Measurements from ENCODE around the gene POP7. TPM values are rescaled to one million over a fixed set of nuclear protein-coding genes. Genes with fewer than 3 reads are reported as not detected.
"Not testable (repeated sequence)": the region's sequence is repeated elsewhere in the genome, so short reads cannot be mapped to it uniquely, and the experiment has no call there.

The POP7 gene
- 45.4 and 46.8 TPM in 2 replicates for total RNA-seq

DNA sequence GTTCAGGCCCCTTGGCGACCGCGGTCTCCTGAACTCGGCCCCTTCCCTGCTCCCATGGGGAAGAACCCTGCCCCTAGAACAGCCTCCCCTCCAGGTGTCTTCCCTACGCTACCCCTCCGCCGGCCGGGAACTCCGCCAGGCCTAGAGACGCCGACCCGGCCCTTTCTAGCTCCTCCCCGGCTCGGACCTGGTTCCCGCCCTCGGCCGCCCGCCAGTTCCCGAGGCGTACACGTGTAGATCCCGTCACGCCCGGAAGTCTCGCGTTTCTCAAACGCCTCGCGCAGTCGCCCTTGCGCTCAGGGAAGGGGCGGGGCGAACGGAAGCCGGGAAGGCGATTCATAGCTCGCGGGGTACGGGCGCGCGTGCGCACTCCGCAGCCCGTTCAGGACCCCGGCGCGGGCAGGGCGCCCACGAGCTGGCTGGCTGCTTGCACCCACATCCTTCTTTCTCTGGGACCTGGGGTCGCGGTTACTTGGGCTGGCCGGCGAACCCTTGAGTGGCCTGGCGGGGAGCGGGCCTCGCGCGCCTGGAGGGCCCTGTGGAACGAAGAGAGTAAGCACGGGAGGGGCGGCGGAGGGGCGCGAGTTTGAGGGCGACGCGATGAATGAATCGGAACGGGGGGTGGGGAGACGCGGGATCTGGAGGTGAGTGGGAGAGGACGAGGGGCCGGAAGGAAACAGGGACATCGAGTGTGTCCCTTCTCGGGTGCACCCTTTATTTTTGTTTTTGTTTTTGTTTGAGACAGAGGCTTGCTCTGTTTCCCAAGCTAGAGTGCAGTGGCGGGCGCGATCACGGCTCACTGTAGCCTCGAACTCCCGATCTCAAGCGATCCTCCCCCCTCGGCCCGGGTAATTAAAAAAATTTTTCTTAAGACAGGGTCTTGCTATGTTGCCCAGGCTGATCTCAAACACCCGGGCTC, at the start of gene POP7:
Gene POP7 (plus strand): TSS at position 369 of the 919 bp plus-strand sequence. CDS start 710 bp downstream, outside the sequence.
- intact Hi-C loops (cut with micrococcal nuclease): loop anchor here (1.0 to 5.0 kb wide), 7 partner anchors 12 to 229 kb away; partner anchors contain the start of genes GIGYF1, GNB2, MOSPD3 and SLC12A9

DNA sequence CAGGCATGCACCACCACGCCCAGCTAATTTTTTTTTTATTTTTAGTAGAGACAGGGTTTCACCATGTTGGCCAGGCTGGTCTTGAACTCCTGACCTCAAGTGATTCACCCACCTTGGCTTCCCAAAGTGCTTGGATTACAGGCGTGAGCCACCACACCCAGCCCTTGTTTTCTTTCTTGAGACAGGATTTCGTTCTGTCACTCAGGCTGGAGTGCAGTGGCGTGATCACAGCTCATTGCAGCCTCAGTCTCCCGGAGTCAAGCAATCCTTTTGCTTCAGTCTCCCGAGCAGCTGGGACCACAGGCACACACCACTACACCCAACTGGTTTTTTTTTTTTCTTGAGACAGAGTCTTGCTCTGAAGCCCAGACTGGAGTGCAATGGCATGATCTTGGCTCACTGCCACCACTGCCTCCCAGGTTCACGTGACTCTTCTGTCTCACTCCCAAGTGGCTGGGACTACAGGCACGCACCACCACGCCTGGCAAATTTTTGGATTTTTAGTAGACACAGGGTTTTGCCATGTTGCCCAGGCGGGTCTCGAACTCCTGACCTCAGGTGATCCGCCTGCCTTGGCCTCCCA, 43.6 kb upstream of the POP7 start:
- intact Hi-C loops (cut with micrococcal nuclease): not testable (repeated sequence)

DNA sequence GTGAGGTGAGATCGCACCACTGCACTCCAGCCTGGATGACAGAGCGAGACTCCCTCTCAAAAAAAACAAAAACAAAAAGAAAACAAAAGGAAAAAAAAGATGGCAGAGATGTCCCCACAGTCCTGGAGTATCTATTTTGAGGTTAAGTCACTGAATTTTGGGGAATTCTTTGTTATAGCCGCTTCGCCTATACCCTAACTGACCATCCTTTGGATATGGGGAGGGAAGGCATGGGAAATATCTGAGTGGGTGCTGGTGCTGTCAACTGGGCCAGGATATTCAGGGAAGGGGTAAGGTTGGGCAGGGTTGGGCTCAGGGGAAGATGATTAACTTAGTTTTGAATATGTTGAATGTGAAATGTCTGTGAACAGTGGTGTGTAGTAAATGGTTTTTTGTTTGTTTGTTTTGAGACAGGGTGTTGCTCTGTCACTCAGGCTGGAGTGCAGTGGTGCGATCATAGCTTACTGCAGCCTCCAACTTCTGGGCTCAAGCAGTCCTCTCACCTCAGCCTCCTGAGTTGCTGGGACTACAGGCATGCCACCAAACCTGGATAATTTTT, 40.7 kb upstream of the POP7 start:
- intact Hi-C loops (cut with micrococcal nuclease): no loop called here

DNA sequence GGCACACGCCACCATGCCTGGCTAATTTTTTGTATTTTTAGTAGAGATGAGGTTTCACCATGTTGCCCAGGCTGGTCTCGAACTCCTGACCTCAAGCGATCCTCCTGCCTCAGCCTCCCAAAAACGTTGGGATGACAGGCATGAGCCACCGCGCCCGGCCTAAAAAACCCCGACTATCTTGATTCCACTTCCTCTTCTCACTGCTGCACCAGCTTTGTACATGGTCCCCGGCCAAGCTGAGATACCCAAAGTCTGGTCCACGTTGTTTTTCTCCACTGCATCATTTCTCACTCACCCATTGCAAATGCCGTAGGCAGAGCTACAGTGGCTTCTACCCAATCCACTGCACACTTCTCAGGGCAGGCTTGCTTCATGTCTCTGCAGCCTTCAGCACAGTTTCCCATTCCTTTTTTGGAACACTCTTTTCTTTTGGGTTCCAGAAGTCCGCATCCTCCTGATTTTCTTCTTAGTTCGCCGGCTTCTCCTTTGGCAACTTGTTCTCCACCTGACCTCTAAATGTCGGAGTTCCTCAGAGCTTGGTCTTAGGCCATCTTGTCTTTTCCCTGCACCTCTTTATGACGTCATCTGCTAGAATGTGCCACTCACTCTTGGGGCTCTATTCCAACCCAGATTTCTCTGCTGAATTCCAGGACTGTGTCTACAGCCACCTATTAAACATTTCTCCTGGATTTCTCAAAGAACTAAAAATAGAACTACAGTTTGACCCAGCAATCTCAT, 38.4 kb upstream of the POP7 start:
- intact Hi-C loops (cut with micrococcal nuclease): no loop called here

DNA sequence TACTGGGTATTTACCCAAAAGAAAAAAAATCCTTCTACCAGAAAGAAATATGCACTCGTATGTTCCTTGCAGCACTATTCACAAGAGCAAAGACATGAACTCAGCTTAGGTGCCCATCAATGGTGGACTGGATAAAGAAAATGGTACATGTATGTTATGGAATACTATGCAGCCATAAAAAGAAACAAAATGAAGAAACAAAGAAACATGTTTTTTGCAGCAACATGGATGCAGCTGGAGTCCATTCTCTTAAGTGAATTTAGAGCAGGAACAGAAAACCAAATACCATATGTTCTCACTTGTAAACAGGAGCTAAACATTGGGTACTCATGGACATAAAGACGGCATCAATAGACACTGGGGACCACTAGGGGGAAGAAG, 37.9 kb upstream of the POP7 start:
- intact Hi-C loops (cut with micrococcal nuclease): no loop called here

DNA sequence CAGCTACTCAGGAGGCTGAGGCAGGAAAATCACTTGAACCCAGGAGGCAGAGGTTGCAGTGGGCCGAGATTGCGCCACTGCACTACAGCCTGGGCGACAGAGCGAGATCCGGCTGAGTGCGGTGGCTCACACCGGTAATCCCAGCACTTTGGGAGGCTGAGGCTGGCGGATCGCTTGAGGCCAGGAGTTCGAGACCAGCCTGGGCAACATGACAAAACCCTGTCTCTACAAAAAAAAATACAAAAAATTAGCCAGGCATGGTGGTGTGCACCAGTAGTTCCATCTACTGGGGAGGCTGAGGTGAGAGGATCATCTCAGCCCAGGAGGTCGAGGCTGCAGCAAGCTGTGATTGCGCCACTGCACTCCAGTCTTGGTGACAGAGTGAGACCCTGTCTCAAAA, 36.8 kb upstream of the POP7 start:
- intact Hi-C loops (cut with micrococcal nuclease): not testable (repeated sequence)

DNA sequence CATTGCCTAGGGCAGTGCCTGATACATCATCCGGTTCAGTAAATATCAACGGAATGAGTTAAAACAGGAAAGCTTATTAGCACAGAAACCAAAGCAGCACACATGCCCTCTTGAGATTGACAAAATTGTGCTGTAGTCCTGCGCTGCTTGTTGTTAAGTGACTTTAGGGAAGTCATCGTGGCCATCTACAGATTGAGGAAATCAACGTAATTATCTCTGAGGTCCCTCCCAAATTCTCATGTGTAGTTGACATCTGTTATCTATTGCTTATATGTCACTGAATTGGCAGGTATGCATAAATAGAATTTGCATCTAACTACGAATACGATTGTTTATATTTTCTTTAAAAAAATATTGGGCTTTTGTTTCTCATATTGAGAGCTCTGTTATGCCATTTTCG, 35.8 kb upstream of the POP7 start:
- intact Hi-C loops (cut with micrococcal nuclease): no loop called here

DNA sequence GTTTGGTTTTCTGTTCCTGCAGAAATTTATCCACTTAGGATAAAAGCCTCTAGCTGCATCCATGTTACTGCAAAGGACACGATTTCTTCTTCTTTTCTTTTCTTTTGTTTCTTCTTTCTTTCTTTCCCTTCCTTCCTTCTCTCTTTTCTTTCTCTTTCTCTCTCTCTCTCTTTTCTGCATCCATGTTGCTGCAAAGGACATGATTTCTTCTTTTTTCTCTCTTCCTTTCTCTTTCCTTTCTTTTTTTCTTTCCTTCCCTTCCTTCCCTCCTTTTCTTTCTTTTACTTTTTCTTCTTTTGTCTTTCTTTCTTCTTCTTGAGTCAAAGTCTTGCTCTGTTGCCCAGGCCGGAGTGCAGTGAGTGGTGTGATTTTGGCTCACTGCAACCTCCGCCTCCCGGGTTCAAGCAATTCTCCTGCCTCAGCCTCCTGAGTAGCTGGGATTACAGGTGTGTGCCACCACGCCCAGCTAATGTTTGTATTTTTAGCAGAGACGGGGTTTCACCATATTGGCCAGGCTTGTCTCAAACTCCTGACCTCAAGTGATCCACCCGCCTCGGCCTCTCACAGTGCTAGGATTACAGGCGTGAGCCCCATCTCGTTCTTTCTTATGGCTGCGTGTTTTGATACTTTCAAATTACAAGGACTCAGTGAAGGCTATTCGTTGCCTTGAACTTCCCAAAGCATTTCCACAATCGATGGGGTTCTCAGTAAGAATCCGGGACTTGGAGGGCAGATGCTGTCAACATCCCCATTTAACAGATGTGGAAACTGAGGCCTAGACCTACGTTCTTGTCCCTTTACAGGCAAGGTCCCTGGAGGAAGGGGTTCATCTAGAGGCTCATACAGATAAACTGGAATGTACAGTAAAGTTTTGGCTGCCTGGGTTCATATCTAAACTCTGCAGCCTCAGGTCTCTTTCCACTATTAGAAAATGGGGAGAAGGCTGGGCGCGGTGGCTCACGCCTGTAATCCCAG, 34.3 kb upstream of the POP7 start:
- intact Hi-C loops (cut with micrococcal nuclease): loop anchor here (2.0 kb wide), 1 partner anchor 193 kb away; the partner anchor contains the start of gene TSC22D4

DNA sequence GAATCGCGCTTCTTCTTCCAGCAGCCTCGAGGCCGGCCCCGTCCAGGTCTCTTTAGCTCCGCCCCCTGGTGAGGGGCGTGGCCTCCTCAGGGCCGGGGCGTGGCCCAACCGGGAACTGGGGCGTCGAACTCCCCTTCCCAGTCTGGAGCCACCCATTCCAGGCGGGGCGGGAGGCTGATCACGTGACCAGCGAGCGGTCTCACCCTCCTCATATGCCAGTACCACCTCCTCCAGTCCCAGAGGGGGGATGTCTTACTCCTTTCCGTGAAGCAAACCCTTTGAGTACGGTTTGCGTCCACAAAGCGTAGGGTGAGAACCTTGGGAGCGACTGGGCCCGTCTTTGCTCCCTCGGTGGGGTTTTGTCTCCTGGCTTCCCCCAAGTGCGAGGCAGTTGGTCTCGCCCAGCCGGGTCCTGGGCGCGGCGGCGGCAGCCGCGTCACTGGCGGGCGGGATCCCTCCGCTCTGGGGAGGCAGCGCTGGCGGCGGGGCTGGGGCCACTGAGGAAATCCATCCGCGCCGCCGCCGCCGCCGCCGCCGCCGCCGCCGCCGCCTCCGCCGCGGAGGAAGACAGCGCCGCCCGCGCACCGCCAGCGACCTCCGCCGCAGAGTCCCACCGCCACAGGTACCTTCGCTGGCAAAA, 32.5 kb upstream of the POP7 start, which contains the start of gene GNB2:
Gene GNB2 (plus strand): TSS at position 439 of the 640 bp plus-strand sequence. CDS start 2,526 bp downstream, outside the sequence.
- intact Hi-C loops (cut with micrococcal nuclease): loop anchor here (1.0 to 2.0 kb wide), 8 partner anchors 32 to 244 kb away; partner anchors contain the start of genes AGFG2, FBXO24, LRCH4 and MEPCE

DNA sequence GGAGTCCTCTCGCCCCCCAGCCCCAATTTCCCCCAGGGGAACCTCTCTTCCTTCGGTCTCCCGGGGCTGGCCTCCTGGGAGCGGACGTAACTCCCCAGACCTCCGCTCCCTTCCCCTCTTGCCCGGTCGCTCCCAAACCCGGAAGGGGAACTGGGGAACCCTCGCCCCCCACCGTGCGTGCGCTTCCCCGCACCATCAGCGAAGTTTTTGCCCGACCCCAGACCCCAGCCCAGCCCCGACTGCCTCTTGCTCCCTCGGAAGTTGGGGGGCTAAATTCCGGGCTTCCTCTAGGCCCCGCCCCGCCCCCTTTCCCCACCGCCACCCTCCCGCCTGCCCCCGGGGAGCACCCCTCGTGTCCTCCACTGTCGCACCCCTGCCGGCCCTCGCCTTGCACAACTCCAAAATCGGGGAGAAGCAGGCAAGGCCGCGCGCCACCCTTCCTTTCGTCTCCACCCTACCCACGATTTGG, 31.9 kb upstream of the POP7 start:
- intact Hi-C loops (cut with micrococcal nuclease): loop anchor here (1.0 to 2.0 kb wide), 8 partner anchors 31 to 245 kb away; partner anchors contain the start of genes AGFG2, FBXO24, LRCH4 and MEPCE

DNA sequence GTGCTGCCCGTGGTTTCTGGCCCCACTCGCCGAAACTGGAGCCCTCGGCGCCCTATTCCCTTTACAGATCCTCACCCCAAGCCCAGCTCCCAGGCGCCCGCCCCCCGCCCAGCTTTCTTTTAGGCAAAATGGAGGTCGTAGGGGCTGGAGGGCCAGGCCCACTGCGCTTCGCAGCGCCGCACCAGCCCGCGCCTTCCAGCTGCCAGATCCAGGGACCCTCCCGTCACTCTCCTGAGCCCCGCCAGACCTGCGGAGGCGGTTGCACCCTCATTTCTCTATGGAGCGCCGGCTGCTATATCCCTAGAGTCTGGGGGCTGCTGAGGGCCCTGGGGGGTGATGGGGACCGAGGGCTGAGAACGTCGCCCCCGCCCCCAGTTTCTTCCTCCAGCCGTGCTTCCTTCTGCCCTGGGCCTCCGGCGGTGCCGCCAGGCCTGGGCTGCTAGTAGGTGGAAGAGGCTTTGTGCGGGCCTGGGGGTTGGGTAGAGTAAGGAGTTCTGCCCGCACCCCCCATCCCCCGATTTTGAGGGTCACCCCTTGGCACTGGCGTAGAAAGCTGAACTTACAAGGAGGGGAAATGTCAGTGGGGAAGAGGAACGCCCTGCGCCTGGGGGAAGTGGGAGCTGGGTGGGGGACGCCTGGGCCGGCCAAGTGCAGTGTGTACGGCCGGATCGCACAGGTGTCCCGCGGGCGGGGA, 31.4 kb upstream of the POP7 start:
- intact Hi-C loops (cut with micrococcal nuclease): loop anchor here (1.0 kb wide), 1 partner anchor 17 kb away; no protein-coding TSS in a partner anchor

DNA sequence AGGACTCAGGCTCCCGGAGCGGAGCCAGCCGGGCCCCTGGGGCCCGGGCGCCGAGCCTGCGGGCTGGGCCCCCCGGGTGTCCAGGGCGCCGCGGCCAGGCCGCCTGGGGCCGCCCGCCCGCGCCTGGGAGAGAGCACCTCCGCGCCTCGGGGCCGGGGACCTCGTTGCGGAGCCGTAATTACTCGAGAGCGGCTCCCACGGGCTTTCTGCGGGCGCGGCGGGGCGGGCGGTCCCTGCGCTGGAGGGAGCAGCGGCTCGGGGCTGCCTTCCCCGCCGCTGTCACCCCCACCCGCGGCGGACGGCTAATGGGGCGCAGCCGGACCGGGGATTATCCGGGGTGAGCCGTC, 30.8 kb upstream of the POP7 start:
- intact Hi-C loops (cut with micrococcal nuclease): loop anchor here (1.0 kb wide), 1 partner anchor 16 kb away; no protein-coding TSS in a partner anchor

DNA sequence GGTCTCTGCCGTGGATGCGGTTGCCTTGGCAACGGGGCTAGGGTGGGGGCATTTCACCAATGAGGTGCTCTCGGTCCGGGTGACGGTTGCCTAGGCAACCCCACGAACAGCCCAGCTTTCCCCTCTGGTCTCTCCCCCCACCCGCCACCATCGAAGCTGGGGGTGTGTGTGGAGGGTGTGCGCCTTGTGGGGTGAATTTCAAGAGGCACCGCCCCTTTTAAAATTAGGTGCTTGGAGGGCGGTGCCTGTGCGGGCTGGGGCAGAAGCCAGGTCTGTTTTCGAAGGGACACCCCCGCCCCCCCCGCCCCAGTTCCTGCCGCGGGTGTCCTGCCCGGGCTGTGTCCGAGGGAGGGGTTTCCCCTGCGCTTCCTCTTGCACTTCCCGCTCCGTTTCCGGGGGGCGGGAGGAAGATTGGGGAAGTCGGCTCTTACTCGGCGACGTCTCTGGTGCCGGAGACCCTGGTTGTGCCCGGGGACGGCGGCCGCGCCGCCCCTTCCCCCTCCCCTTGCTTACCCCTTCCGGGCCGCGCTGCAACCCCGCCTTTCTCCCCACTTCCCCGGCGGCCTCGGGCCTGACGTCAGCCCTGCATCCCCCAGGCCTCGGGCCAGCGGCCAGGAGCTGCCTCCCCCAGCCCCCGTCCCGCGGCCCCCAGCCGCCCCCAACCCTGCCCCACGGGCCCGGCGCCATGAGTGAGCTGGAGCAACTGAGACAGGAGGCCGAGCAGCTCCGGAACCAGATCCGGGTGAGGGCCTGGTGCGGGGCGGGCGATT, 30.2 kb upstream of the POP7 start:
- intact Hi-C loops (cut with micrococcal nuclease): loop anchor here (1.0 kb wide), 1 partner anchor 16 kb away; no protein-coding TSS in a partner anchor

DNA sequence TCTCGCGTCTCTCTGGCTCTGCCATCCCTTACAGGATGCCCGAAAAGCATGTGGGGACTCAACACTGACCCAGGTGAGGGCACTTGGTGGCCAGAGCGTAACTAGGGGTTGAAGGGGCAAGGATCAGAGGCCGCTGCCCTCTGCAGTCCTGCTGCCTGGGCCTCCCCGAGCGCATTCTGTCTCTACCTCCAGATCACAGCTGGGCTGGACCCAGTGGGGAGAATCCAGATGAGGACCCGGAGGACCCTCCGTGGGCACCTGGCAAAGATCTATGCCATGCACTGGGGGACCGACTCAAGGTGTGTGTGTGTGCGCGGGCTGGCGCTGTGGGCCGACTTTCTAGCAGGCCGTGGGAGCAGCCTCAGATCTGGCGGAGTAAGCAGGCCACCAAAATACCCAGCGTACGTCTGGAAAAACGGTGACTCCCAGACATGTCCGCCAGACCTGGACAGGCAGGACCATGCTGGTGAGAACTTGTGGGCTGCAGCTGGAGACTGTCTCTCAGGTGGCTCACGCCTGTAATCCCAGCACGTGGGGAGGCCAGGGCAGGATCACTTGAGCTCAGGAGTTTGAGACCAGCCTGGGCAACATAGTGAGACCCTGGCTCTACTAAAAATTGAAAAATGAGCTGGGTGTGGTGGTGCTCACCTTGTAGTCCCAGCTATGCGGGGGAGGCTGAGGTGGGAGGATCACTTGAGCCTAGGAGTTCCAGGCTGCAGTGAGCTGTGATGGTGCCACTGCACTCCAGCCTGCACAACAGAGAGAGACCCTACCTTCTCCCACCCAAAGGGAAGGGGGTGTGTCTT, 29.2 kb upstream of the POP7 start:
- intact Hi-C loops (cut with micrococcal nuclease): no loop called here

DNA sequence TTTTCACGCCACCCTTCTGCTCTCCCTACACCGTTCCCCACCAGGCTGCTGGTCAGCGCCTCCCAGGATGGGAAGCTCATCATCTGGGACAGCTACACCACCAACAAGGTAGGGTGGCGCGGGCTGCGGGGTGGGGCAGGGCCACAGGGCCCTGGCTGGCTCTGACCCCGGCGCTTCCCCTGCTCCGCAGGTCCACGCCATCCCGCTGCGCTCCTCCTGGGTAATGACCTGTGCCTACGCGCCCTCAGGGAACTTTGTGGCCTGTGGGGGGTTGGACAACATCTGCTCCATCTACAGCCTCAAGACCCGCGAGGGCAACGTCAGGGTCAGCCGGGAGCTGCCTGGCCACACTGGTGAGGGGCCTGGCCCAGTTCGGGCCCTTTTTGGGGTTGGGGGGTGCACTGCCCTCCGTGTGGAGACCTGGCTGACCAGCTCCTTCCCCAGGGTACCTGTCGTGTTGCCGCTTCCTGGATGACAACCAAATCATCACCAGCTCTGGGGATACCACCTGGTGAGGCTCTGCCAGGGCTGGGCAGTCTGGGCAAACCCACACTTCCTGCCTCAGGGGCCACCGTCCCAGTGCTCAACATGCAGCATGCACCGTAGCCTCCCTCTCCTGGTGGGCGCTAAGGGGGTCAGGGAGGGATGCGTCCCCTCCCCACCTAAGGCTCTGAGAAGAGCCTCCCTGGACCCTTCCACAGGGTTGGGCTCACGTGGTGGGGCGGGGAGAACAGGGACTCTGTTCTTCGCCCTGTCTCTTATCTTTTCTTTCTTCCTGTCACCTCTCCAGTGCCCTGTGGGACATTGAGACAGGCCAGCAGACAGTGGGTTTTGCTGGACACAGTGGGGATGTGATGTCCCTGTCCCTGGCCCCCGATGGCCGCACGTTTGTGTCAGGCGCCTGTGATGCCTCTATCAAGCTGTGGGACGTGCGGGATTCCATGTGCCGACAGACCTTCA, 28.3 kb upstream of the POP7 start:
- intact Hi-C loops (cut with micrococcal nuclease): no loop called here
